Measurements from ENCODE around the gene EHBP1.

- no peak for TF ChIP-seq CTCF (conservative IDR thresholded peaks at IDR 0.05; ENCODE audit: low read depth in 2 of 2)
- no peak for TF ChIP-seq REST (IDR thresholded peaks at IDR 0.05; ENCODE audit: unreplicated experiment)
- no peak for TF ChIP-seq POLR2AphosphoS5 (IDR thresholded peaks at IDR 0.05; ENCODE audit: low read depth)
- no peak for TF ChIP-seq NANOG (IDR thresholded peaks at IDR 0.05; ENCODE audit: borderline replicate concordance)
- TF ChIP-seq EZH2 (IDR thresholded peaks at IDR 0.05; ENCODE audit: low read depth, unreplicated experiment) = no peak
- TF ChIP-seq ZNF331 (CRISPR knock-in tag; IDR thresholded peaks at IDR 0.05; ENCODE audit: low read depth) = no peak
- no peak for TF ChIP-seq ZNF114 (CRISPR knock-in tag; IDR thresholded peaks at IDR 0.05)
- TF ChIP-seq EZH2phosphoT487 (IDR thresholded peaks at IDR 0.05; ENCODE audit: unreplicated experiment) = no peak
Measured at GRCh38 chr2:62857139-62857931, 151.8 kb downstream of the EHBP1 start.

Measured in GM23338 (cell line).